GM12801 (cell line): ENCODE results near the gene LCT.

Experiments used
- TF ChIP-seq, protein P1 (sequence below): IDR thresholded peaks from one replicate; pipeline ENCODE4 v1.5.1; 2011; ENCODE audit warnings: control low read depth; ENCODE audit not compliant: insufficient read length; ENCODE audit errors: extremely low read depth

The LCT gene

DNA sequence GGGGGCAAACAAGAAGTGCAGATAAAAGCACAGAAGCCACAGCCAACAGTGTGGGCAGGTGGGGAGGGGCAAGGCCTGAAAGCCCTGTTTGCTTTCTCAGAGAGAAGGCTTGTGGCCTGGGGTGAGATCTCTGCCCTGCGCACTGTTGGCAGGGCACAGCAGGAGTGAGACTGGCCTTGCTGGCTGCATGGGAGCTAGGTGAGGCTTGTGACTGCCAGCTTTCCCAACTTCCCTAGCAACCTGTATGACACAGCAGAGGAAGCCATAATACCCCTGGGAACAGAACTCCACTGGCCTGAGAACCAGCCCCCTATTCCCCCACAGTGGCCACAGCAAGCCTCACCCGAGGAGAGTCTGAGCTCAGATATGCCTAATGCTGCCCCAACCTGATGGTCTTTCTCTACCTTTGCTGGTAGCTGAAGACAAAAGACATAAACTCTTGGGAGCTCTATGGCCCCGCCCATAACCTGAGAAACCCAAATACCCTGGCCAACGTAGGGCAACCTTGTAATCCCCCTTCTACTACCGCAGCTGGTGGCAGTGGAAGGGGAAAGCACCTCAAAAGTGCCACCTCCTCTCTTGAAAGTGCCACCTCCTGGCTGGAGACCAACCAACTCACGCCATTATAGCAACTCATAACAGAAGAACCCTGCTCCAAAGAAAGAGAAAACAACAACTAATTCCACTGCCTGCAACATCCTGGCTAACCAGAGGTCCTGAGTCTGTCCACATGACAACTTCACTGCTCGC, 44.4 kb downstream of the LCT start:
- TF ChIP-seq, protein P1, sequence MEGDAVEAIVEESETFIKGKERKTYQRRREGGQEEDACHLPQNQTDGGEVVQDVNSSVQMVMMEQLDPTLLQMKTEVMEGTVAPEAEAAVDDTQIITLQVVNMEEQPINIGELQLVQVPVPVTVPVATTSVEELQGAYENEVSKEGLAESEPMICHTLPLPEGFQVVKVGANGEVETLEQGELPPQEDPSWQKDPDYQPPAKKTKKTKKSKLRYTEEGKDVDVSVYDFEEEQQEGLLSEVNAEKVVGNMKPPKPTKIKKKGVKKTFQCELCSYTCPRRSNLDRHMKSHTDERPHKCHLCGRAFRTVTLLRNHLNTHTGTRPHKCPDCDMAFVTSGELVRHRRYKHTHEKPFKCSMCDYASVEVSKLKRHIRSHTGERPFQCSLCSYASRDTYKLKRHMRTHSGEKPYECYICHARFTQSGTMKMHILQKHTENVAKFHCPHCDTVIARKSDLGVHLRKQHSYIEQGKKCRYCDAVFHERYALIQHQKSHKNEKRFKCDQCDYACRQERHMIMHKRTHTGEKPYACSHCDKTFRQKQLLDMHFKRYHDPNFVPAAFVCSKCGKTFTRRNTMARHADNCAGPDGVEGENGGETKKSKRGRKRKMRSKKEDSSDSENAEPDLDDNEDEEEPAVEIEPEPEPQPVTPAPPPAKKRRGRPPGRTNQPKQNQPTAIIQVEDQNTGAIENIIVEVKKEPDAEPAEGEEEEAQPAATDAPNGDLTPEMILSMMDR, result no peak

DNA sequence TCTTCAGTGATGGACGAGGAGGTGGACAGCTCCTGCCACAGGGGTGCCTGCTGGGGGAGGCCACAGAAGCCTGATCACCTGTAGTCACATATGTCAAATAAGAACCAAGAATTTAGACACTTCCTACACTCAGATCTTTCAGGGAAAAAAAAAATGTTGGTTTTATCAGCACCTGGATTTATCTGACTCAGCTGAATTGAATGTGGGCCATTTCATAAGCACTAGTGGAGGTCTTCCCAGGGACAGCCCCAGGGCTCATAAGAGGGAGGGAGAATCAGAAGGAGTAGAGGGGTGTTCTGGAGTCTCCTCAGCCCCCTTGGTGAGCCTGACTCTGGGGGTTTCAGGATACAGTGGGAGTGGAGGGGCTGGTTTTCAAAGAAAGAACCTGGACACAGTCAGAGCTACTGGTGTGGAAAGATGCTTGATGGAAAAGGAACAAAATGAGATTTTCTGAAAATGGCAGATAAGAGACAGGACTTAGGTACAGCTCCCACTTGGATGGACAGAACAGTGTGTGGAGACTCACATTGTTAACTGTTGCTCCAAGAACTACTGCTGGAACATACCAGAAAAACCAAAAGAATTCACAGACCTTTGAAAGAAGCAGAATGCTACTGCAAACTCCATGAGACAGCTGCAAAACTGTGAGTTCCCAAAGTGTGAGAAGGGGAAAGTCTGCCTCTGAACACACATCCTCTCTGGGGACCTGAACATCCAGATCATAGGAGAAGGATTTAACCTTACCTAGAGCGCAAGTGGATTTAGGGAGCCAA, 45.4 kb downstream of the LCT start:
- TF ChIP-seq, protein P1, result no peak

DNA sequence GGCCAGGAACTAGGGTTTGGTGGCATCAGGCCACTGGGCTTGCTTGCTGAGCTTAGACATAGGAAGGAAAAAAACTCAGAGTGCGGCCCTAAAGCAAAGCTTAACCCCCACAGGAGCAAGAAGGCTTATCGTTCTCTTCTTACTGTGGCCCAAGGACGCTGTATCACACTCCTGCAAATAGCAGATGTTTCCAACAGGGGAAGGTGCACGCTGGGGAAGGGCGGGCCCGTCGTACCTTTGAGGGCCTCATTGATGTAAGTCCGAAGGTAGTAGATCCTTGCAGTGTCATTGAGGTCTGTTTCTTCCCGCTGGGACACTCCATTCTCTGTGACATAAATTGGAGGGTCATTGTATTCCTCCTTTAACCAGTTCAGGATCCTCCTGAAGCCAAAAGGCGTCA, 46.6 kb downstream of the LCT start:
- TF ChIP-seq, protein P1, result no peak

DNA sequence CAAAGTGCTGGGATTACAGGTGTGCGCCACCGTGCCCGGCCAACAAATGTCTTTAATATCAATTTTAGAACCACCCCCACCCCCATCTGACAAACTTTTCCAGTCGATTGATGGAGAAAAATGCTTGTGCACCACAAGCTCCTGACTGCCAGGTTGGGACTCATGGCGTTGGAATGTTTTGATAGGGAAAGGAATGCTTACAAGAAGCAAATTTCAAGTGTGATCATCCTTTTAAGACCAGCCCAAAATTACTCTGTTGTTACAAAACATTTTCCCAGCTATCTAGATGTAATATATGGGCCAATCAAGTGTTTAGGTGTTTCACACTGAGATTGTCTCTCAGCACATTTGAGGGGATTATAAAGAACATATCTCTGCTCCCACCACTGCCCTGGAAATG, 50.2 kb downstream of the LCT start:
- TF ChIP-seq, protein P1, result no peak

DNA sequence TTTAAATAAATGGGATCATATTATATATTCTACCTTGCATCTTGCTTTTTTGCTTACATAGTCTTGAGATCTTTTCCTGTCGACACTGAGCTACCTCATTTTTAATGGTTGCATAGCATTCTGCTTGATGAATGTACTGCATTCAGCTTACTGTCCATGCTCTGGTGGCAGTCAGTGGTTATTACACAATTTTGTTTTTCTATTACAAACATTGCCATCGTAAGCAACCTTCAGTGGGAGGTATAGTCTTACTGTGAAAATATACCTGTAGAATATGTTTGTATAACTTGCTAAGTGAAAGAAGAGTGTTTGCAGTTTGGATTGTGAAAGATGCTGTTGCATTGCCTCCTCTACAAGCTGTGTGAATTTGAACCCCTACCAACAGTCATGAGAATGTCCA, 52.0 kb downstream of the LCT start:
- TF ChIP-seq, protein P1, result no peak

DNA sequence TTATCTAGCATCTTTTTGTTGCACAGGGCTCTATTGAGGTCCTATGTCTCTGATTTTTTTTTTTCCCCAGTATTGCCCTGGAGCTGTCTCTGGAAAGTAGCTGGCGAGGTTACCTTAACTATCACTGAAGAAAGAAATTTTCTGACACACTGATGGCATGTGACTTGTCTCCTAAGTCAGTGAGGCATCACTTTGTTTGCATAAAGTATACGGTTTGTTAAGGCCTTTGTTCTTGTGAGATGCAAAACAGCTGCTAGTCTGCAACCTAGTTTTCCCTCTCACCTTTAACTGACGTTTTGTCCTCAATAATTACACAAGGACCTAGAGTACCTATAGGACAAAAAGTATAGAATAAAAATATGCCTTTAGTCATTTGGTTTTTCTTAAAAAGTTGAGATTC, 53.5 kb downstream of the LCT start:
- TF ChIP-seq, protein P1, result no peak

DNA sequence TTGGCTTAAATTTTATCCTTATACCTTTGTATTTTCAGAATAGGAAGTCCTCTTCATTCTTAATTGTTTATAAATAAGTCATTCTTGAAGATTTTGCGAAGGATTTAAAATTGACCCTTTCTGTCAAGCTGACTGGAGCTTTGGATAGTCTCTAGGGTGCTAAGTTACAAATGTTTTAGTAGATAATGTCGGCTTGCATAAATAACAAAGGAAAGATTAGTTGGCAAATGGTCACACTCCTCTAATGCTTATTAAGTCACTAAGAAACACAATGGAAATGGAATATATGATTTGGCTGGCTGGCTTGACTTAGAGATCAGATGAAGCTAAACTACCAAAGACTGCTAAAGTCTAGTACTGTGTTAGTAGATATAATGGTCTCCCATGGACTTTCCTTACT, 54.8 kb downstream of the LCT start:
- TF ChIP-seq, protein P1, result no peak
